Neural cell (in vitro differentiated cells): ENCODE data around the gene SVOPL. TPM values are rescaled to one million over a fixed set of nuclear protein-coding genes. Genes with fewer than 3 reads are reported as not detected.

Experiments used
- H2AFZ ChIP-seq: fragments of 200-600, 300-800 bp; sonication (generic), shearing (Covaris generic); 2 replicates; pipeline ENCODE4 v1.6.0; 2014; ENCODE audit warnings: low read depth, mild to moderate bottlenecking, antibody characterized with exemption, low read length, moderate library complexity
- H3F3A ChIP-seq: fragments of 200-600 bp; shearing (Covaris generic); 2 replicates; pipeline ENCODE4 v1.6.1; 2016; ENCODE audit warnings: mild to moderate bottlenecking, moderate library complexity, mixed read lengths, antibody characterized with exemption, low read length; ENCODE audit not compliant: insufficient read depth, poor library complexity, severe bottlenecking
- H3K27ac ChIP-seq: fragments of 200-600, 300-800 bp; sonication (generic), shearing (Covaris generic); 2 replicates; pipeline ENCODE4 v1.5.1; 2014; ENCODE audit warnings: mild to moderate bottlenecking, low read length, moderate library complexity
- H3K27me3 ChIP-seq: fragments of 300-800, 200-600 bp; sonication (generic), shearing (Covaris generic); 2 replicates; pipeline ENCODE4 v1.6.0; 2014; ENCODE audit warnings: mild to moderate bottlenecking, low read depth, low read length, moderate library complexity; ENCODE audit not compliant: insufficient read depth
- H3K36me3 ChIP-seq: fragments of 300-800, 200-600 bp; sonication (generic), shearing (Covaris generic); 2 replicates; pipeline ENCODE4 v1.5.1; 2014; ENCODE audit warnings: mild to moderate bottlenecking, antibody characterized with exemption, low read length, moderate library complexity; ENCODE audit not compliant: insufficient read depth
- H3K4me2 ChIP-seq: fragments of 300-800, 200-600 bp; sonication (generic), shearing (Covaris generic); 2 replicates; pipeline ENCODE4 v1.6.0; 2014; ENCODE audit warnings: mild to moderate bottlenecking, low read length
- H3K4me3 ChIP-seq: fragments of 300-800, 200-600 bp; sonication (generic), shearing (Covaris generic); 2 replicates; pipeline ENCODE4 v1.5.1; 2014; ENCODE audit warnings: mild to moderate bottlenecking, low read length, moderate library complexity
- H3K79me2 ChIP-seq: fragments of 200-600 bp; shearing (Covaris generic); replicated peaks from 2 replicates; pipeline ENCODE4 v1.6.0; 2014; ENCODE audit warnings: mild to moderate bottlenecking, low read length, moderate library complexity; ENCODE audit not compliant: insufficient read depth
- H3K9ac ChIP-seq: fragments of 300-800, 200-600 bp; sonication (generic), shearing (Covaris generic); 2 replicates; pipeline ENCODE4 v1.6.1; 2016; ENCODE audit warnings: mild to moderate bottlenecking, low read length, mixed read lengths
- H3K9me2 ChIP-seq: fragments of 200-600 bp; shearing (Covaris generic); 2 replicates; pipeline ENCODE4 v1.6.1; 2016; ENCODE audit warnings: mild to moderate bottlenecking, low read length, mixed read lengths; ENCODE audit not compliant: insufficient read depth
- H3K9me3 ChIP-seq: fragments of 200-600, 300-800 bp; sonication (generic), shearing (Covaris generic); 2 replicates; pipeline ENCODE4 v1.6.1; 2016; ENCODE audit warnings: mild to moderate bottlenecking, mixed run types, low read length, moderate library complexity, mixed read lengths
- H4K20me1 ChIP-seq: fragments of 200-600 bp; shearing (Covaris generic); 2 replicates; pipeline ENCODE4 v1.6.1; 2016; ENCODE audit warnings: mild to moderate bottlenecking, mixed run types; ENCODE audit not compliant: insufficient read depth
- EP300 ChIP-seq: fragments of 450-650 bp; conservative IDR thresholded peaks from 2 replicates; pipeline ENCODE4 v1.6.1; 2014; ENCODE audit warnings: antibody characterized with exemption, mild to moderate bottlenecking, moderate library complexity; ENCODE audit not compliant: poor library complexity, severe bottlenecking
- EZH2 ChIP-seq: fragments of 200-600, 300-800 bp; shearing (Covaris generic), sonication (generic); IDR thresholded peaks from 2 replicates; pipeline ENCODE4 v1.6.1; 2014; ENCODE audit warnings: antibody characterized with exemption, low read length, borderline replicate concordance, mild to moderate bottlenecking; ENCODE audit not compliant: insufficient read depth, poor library complexity, severe bottlenecking
- MXI1 ChIP-seq: fragments of 450-650 bp; conservative IDR thresholded peaks from 2 replicates; pipeline ENCODE4 v1.6.1; 2014; ENCODE audit warnings: antibody characterized with exemption, mild to moderate bottlenecking; ENCODE audit not compliant: poor library complexity, severe bottlenecking
- POLR2AphosphoS5 ChIP-seq: IDR thresholded peaks from 2 replicates; pipeline ENCODE4 v1.6.1; 2012
- RAD21 ChIP-seq: fragments of 450-650 bp; conservative IDR thresholded peaks from 2 replicates; pipeline ENCODE4 v1.6.1; 2014; ENCODE audit warnings: antibody characterized with exemption, mild to moderate bottlenecking, moderate library complexity
- REST ChIP-seq: IDR thresholded peaks from 2 replicates; pipeline ENCODE4 v1.6.1; 2012; ENCODE audit warnings: borderline replicate concordance
- SMC3 ChIP-seq: fragments of 450-650 bp; conservative IDR thresholded peaks from 2 replicates; pipeline ENCODE4 v1.6.1; 2014; ENCODE audit warnings: antibody characterized with exemption, mild to moderate bottlenecking, moderate library complexity; ENCODE audit not compliant: poor library complexity
- TAF1 ChIP-seq: IDR thresholded peaks from 2 replicates; pipeline ENCODE4 v1.6.1; 2012; ENCODE audit warnings: low read depth
- polyA plus RNA-seq: library from polyadenylated mRNA; depleted of rRNA; stranded (reverse); fragments of >200 nt; gene quantifications from 2 replicates; pipeline ENCODE4 v1.2.3, GENCODE V29; 2014
- TF ChIP-seq, protein P1 (sequence below): fragments of 450-650 bp; IDR thresholded peaks from 2 replicates; pipeline ENCODE4 v1.5.1; 2014; ENCODE audit warnings: antibody characterized with exemption, mild to moderate bottlenecking, moderate library complexity; ENCODE audit not compliant: poor library complexity, severe bottlenecking

Gene SVOPL
- polyA plus RNA-seq, 1 donor from 2014 or later = 0.93 TPM

DNA sequence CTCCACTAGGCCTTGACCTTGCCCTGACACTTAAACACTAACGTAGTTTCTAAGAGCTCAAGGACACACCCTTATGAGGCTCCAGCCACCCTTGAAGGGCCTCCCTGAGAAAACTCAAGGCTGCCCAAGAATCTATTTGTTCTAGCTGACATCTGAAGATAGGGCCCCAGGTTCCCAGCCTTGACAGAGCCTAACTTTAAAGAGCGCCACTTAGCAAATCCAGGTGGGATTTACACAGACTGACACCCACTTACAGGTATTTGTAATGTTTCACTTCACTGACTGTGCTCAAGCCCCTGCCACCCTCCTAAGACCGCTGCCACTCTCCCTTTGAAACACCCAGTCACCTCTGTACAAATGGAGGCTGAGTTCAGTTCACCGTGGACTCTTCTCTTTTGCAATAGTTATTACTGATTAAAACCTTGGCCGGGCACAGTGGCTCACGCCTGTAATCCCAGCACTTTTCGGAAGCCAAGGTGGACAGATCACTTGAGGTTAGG is 90.4 kb downstream of the SVOPL start:
- H3K79me2 ChIP-seq = no peaks in the 10 kb centered on the region
- H3F3A ChIP-seq = no peaks in the 10 kb centered on the region
- H3K27ac ChIP-seq = no peak overlapping the region
- H3K9me2 ChIP-seq = no peaks in the 10 kb centered on the region
- no peaks in the 10 kb centered on the region for H3K9me3 ChIP-seq
- TF ChIP-seq, protein P1, sequence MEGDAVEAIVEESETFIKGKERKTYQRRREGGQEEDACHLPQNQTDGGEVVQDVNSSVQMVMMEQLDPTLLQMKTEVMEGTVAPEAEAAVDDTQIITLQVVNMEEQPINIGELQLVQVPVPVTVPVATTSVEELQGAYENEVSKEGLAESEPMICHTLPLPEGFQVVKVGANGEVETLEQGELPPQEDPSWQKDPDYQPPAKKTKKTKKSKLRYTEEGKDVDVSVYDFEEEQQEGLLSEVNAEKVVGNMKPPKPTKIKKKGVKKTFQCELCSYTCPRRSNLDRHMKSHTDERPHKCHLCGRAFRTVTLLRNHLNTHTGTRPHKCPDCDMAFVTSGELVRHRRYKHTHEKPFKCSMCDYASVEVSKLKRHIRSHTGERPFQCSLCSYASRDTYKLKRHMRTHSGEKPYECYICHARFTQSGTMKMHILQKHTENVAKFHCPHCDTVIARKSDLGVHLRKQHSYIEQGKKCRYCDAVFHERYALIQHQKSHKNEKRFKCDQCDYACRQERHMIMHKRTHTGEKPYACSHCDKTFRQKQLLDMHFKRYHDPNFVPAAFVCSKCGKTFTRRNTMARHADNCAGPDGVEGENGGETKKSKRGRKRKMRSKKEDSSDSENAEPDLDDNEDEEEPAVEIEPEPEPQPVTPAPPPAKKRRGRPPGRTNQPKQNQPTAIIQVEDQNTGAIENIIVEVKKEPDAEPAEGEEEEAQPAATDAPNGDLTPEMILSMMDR = no peak
- H4K20me1 ChIP-seq = no peaks in the 10 kb centered on the region
- no peak overlapping the region for H2AFZ ChIP-seq
- H3K9ac ChIP-seq = no peak overlapping the region
- no peak overlapping the region for H3K4me3 ChIP-seq
- H3K4me2 ChIP-seq = no peak overlapping the region
- H3K36me3 ChIP-seq = no peaks in the 10 kb centered on the region
- no peaks in the 10 kb centered on the region for H3K27me3 ChIP-seq

DNA sequence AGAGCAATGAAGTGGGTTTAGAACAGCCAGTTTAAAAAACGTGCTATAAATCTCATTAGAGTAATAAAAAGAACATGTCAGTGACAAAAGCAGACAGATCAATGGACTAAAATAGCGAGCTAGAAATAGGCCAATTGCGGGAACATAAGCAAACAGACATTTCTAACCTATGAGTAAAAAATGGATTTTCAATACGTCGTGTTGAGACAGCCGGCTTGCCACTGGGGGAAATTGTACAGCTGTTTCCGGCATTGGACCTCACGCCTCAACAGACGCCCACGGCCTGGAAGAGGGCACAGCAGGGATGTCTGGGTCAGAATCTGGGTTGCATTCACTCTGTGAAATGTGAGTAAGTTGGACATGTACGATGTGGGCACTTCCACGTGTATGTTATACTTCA is 92.9 kb downstream of the SVOPL start:
- no peaks in the 10 kb centered on the region for H3K9me2 ChIP-seq
- H3K36me3 ChIP-seq = no peaks in the 10 kb centered on the region
- no peaks in the 10 kb centered on the region for H3K79me2 ChIP-seq
- no peaks in the 10 kb centered on the region for H4K20me1 ChIP-seq
- no peak overlapping the region for H3K9ac ChIP-seq
- H3K27me3 ChIP-seq = no peaks in the 10 kb centered on the region
- H3K4me2 ChIP-seq = no peak overlapping the region
- no peaks in the 10 kb centered on the region for H3K9me3 ChIP-seq
- no peak for TF ChIP-seq REST
- no peak for TF ChIP-seq MXI1
- TF ChIP-seq, protein P1 = no peak
- TF ChIP-seq TAF1 = no peak
- no peak for TF ChIP-seq EZH2
- TF ChIP-seq POLR2AphosphoS5 = no peak
- no peak for TF ChIP-seq RAD21
- no peak for TF ChIP-seq SMC3
- no peak for TF ChIP-seq EP300
- no peaks in the 10 kb centered on the region for H3F3A ChIP-seq
- no peak overlapping the region for H2AFZ ChIP-seq
- H3K4me3 ChIP-seq = no peak overlapping the region
- peak overlapping the region; percentile 6 for H3K27ac ChIP-seq
